ENCODE results near the gene SHTN1.

- TF ChIP-seq CTCF (optimal IDR thresholded peaks at IDR 0.05 in 1 of 3, IDR thresholded peaks at IDR 0.05 in 1 of 3, conservative IDR thresholded peaks at IDR 0.05 in 1 of 3; ENCODE audit: extremely low read depth in 1 of 3, insufficient read depth in 2 of 3, low read length in 3 of 3) = no peak
- no peak for TF ChIP-seq EZH2 (IDR thresholded peaks at IDR 0.05; ENCODE audit: low read length)
These were observed 92.8 kb downstream of the SHTN1 start for GRCh38 chr10:116912162-116912561.

Measured in keratinocyte (primary cell).